WTC11 (cell line): Measurements from ENCODE around the gene CCR8.

ENCODE experiments used
- ESRRA ChIP-seq: sonication (generic); formaldehyde crosslinking; IDR thresholded peaks from 2 replicates; pipeline ENCODE4 v1.8.1; 2022; ENCODE audit warnings: mild to moderate bottlenecking, missing genetic modification reagents, borderline replicate concordance
- NFYB ChIP-seq: sonication (generic); formaldehyde crosslinking; conservative IDR thresholded peaks from 2 replicates; pipeline ENCODE4 v1.8.0; 2022; ENCODE audit warnings: low read depth, missing genetic modification reagents
- TP53 ChIP-seq: sonication (generic); formaldehyde crosslinking; IDR thresholded peaks from 2 replicates; pipeline ENCODE4 v1.8.1; 2023; ENCODE audit warnings: mild to moderate bottlenecking, missing genetic modification reagents
- ZNF121 ChIP-seq: sonication (generic); formaldehyde crosslinking; IDR thresholded peaks from 2 replicates; pipeline ENCODE4 v1.8.0; 2023; ENCODE audit warnings: missing genetic modification reagents
- TF ChIP-seq, protein P1 (sequence below): sonication (generic); formaldehyde crosslinking; IDR thresholded peaks from 2 replicates; pipeline ENCODE4 v1.8.1; 2023; ENCODE audit warnings: mild to moderate bottlenecking, moderate library complexity, missing genetic modification reagents
- TF ChIP-seq, protein P2 (sequence below): fragments of 200-600 bp; IDR thresholded peaks from 2 replicates; pipeline ENCODE4 v1.8.0; 2022; ENCODE audit warnings: antibody characterized with exemption
- TF ChIP-seq, protein P3 (sequence below): sonication (generic); formaldehyde crosslinking; IDR thresholded peaks from 2 replicates; pipeline ENCODE4 v1.8.1; 2023; ENCODE audit warnings: mild to moderate bottlenecking, missing genetic modification reagents
- TF ChIP-seq, protein P4 (sequence below): sonication (generic); formaldehyde crosslinking; IDR thresholded peaks from 2 replicates; pipeline ENCODE4 v1.8.0; 2022; ENCODE audit warnings: missing genetic modification reagents

DNA sequence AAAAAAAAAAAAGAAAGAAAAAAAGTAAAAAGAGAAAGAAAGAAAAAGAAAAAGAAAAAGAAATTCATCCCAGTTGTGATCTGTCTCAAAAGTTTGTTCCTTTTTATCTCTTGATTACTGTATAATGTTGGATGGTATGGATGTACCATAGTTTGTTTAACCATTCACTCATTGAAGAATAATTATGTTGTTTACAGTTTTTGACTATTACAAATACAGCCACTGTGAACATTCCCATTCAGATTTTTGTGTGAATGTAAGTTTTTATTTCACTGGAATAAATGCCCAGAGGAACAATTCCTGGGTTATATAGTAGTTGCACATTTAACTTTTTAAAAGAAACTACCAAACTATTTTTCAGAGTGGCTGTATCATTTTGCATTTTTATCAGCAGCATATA is 10.3 kb upstream of the CCR8 start:
- TF ChIP-seq, protein P1, sequence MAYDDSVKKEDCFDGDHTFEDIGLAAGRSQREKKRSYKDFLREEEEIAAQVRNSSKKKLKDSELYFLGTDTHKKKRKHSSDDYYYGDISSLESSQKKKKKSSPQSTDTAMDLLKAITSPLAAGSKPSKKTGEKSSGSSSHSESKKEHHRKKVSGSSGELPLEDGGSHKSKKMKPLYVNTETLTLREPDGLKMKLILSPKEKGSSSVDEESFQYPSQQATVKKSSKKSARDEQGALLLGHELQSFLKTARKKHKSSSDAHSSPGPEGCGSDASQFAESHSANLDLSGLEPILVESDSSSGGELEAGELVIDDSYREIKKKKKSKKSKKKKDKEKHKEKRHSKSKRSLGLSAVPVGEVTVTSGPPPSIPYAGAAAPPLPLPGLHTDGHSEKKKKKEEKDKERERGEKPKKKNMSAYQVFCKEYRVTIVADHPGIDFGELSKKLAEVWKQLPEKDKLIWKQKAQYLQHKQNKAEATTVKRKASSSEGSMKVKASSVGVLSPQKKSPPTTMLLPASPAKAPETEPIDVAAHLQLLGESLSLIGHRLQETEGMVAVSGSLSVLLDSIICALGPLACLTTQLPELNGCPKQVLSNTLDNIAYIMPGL, result no peak
- TF ChIP-seq NFYB (CRISPR knock-in tag) (no peak), ZNF121 (CRISPR knock-in tag) (no peak), ESRRA (CRISPR knock-in tag) (no peak), TP53 (CRISPR knock-in tag) (no peak)
- TF ChIP-seq, protein P2, sequence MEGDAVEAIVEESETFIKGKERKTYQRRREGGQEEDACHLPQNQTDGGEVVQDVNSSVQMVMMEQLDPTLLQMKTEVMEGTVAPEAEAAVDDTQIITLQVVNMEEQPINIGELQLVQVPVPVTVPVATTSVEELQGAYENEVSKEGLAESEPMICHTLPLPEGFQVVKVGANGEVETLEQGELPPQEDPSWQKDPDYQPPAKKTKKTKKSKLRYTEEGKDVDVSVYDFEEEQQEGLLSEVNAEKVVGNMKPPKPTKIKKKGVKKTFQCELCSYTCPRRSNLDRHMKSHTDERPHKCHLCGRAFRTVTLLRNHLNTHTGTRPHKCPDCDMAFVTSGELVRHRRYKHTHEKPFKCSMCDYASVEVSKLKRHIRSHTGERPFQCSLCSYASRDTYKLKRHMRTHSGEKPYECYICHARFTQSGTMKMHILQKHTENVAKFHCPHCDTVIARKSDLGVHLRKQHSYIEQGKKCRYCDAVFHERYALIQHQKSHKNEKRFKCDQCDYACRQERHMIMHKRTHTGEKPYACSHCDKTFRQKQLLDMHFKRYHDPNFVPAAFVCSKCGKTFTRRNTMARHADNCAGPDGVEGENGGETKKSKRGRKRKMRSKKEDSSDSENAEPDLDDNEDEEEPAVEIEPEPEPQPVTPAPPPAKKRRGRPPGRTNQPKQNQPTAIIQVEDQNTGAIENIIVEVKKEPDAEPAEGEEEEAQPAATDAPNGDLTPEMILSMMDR, result no peak
- TF ChIP-seq, protein P3, sequence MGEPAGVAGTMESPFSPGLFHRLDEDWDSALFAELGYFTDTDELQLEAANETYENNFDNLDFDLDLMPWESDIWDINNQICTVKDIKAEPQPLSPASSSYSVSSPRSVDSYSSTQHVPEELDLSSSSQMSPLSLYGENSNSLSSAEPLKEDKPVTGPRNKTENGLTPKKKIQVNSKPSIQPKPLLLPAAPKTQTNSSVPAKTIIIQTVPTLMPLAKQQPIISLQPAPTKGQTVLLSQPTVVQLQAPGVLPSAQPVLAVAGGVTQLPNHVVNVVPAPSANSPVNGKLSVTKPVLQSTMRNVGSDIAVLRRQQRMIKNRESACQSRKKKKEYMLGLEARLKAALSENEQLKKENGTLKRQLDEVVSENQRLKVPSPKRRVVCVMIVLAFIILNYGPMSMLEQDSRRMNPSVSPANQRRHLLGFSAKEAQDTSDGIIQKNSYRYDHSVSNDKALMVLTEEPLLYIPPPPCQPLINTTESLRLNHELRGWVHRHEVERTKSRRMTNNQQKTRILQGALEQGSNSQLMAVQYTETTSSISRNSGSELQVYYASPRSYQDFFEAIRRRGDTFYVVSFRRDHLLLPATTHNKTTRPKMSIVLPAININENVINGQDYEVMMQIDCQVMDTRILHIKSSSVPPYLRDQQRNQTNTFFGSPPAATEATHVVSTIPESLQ (CRISPR knock-in tag), result no peak
- TF ChIP-seq, protein P4, sequence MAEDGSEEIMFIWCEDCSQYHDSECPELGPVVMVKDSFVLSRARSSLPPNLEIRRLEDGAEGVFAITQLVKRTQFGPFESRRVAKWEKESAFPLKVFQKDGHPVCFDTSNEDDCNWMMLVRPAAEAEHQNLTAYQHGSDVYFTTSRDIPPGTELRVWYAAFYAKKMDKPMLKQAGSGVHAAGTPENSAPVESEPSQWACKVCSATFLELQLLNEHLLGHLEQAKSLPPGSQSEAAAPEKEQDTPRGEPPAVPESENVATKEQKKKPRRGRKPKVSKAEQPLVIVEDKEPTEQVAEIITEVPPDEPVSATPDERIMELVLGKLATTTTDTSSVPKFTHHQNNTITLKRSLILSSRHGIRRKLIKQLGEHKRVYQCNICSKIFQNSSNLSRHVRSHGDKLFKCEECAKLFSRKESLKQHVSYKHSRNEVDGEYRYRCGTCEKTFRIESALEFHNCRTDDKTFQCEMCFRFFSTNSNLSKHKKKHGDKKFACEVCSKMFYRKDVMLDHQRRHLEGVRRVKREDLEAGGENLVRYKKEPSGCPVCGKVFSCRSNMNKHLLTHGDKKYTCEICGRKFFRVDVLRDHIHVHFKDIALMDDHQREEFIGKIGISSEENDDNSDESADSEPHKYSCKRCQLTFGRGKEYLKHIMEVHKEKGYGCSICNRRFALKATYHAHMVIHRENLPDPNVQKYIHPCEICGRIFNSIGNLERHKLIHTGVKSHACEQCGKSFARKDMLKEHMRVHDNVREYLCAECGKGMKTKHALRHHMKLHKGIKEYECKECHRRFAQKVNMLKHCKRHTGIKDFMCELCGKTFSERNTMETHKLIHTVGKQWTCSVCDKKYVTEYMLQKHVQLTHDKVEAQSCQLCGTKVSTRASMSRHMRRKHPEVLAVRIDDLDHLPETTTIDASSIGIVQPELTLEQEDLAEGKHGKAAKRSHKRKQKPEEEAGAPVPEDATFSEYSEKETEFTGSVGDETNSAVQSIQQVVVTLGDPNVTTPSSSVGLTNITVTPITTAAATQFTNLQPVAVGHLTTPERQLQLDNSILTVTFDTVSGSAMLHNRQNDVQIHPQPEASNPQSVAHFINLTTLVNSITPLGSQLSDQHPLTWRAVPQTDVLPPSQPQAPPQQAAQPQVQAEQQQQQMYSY (CRISPR knock-in tag), result no peak
